ENCODE measurements around the gene CDH18.

DNA sequence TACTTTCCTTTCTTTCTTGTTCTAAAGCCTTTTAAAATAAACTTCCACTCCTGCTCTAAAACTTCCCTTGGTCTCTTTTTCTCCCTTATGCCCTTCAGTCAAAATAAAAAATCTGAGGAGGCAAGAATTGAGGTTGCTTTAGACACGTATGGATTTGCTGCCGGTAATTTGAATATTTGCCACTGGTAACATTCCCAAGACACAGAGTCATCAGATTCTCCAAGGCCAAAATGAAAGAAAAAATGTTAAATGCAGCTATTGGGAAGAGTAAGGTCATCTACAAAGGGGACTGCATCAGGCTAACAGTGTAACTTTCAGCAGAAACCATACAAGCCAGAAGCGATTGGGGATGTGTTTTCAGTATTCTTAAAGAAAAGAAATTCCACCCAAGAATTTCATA is 311.1 kb downstream of the CDH18 start:
- TF ChIP-seq, protein P1, sequence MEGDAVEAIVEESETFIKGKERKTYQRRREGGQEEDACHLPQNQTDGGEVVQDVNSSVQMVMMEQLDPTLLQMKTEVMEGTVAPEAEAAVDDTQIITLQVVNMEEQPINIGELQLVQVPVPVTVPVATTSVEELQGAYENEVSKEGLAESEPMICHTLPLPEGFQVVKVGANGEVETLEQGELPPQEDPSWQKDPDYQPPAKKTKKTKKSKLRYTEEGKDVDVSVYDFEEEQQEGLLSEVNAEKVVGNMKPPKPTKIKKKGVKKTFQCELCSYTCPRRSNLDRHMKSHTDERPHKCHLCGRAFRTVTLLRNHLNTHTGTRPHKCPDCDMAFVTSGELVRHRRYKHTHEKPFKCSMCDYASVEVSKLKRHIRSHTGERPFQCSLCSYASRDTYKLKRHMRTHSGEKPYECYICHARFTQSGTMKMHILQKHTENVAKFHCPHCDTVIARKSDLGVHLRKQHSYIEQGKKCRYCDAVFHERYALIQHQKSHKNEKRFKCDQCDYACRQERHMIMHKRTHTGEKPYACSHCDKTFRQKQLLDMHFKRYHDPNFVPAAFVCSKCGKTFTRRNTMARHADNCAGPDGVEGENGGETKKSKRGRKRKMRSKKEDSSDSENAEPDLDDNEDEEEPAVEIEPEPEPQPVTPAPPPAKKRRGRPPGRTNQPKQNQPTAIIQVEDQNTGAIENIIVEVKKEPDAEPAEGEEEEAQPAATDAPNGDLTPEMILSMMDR (IDR thresholded peaks at IDR 0.05; ENCODE audit: insufficient read depth, low read length), result no peak
- TF ChIP-seq POLR2AphosphoS5 (IDR thresholded peaks at IDR 0.05; ENCODE audit: low read depth), result no peak

Measured in HL-60 (cell line).